ENCODE results near the gene ADAM12.

The ADAM12 gene

GRCh38 chr10:126166797-126167196 is 221.5 kb downstream of the ADAM12 start:
- H3K4me3 ChIP-seq (replicated peaks; ENCODE audit: low read depth, low read length): no peak overlapping the region
- no peak for DNase-seq (ENCODE audit: low read depth)

GRCh38 chr10:126165874-126166273 is 222.4 kb downstream of the ADAM12 start:
- no peak for TF ChIP-seq CTCF (IDR thresholded peaks at IDR 0.05; ENCODE audit: low read length, missing control alignments)
- DNase-seq (ENCODE audit: low read depth): no peak
- no peak overlapping the region for H3K4me3 ChIP-seq (replicated peaks; ENCODE audit: low read depth, low read length)

More at GRCh38 chr10:126166797-126167196, 221.5 kb downstream of the ADAM12 start:
- TF ChIP-seq CTCF (IDR thresholded peaks at IDR 0.05; ENCODE audit: low read length, missing control alignments): no peak

GRCh38 chr10:126163506-126163905 is 224.8 kb downstream of the ADAM12 start:
- TF ChIP-seq CTCF (IDR thresholded peaks at IDR 0.05; ENCODE audit: low read length, missing control alignments): no peak

GRCh38 chr10:126161691-126162090 is 226.6 kb downstream of the ADAM12 start:
- no peak overlapping the region for H3K4me3 ChIP-seq (replicated peaks; ENCODE audit: low read depth, low read length)

More at GRCh38 chr10:126163506-126163905, 224.8 kb downstream of the ADAM12 start:
- no peak for DNase-seq (ENCODE audit: low read depth)
- H3K4me3 ChIP-seq (replicated peaks; ENCODE audit: low read depth, low read length): no peak overlapping the region

GRCh38 chr10:126160971-126161630 is 227.2 kb downstream of the ADAM12 start:
- DNase-seq (ENCODE audit: low read depth): no peak
- no peak overlapping the region for H3K4me3 ChIP-seq (replicated peaks; ENCODE audit: low read depth, low read length)
- no peak for TF ChIP-seq CTCF (IDR thresholded peaks at IDR 0.05; ENCODE audit: low read length, missing control alignments)

More at GRCh38 chr10:126161691-126162090, 226.6 kb downstream of the ADAM12 start:
- TF ChIP-seq CTCF (IDR thresholded peaks at IDR 0.05; ENCODE audit: low read length, missing control alignments): no peak
- DNase-seq (ENCODE audit: low read depth): no peak

GRCh38 chr10:126160571-126160970 is 227.7 kb downstream of the ADAM12 start:
- TF ChIP-seq CTCF (IDR thresholded peaks at IDR 0.05; ENCODE audit: low read length, missing control alignments): no peak
- DNase-seq (ENCODE audit: low read depth): no peak
- H3K4me3 ChIP-seq (replicated peaks; ENCODE audit: low read depth, low read length): no peak overlapping the region
